Peyer's patch (tissue), 4 donors: Measurements from ENCODE around the gene AMBP.
A peak's percentile ranks its signal among the peaks of the same experiment; 100 is the strongest.

Source experiments
- POLR2A ChIP-seq, 2 donors: fragments of 450-650 bp; IDR thresholded peaks; one replicate each; pipeline ENCODE4 v1.5.1; 2017; ENCODE audit warnings: antibody characterized with exemption in 2 of 2, mild to moderate bottlenecking in 2 of 2, moderate library complexity in 2 of 2
- TF ChIP-seq, protein P1 (sequence below), 6 experiments: fragments of 450-650 bp in 4 of 6; fragments of 200-600 bp in 2 of 6; sonication (generic) in 1 of 6; IDR thresholded peaks; one replicate each; pipeline ENCODE4 v1.5.1; 2017 to 2019; ENCODE audit warnings: antibody characterized with exemption in 6 of 6, mild to moderate bottlenecking in 3 of 6, moderate library complexity in 1 of 6

DNA sequence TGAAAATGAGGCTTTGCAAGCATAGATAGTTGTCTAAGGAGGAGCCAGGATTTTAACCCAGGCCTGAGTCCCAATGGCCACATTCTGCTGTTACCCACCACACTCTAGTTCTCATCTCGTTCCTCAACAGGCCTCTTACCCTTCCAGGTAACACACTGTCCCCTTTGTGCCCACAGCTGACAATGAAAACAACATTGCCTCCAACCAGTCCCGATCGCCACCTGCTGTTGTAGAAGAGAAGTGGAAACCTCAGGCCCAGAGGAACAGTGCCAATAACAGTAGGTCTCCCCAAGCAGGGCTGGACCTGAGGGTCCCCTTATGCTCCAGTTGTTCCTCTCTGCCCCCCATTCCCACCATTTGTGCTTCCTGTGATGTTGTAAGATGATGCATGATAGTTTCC is 30.4 kb downstream of the AMBP start:
- TF ChIP-seq, protein P1, sequence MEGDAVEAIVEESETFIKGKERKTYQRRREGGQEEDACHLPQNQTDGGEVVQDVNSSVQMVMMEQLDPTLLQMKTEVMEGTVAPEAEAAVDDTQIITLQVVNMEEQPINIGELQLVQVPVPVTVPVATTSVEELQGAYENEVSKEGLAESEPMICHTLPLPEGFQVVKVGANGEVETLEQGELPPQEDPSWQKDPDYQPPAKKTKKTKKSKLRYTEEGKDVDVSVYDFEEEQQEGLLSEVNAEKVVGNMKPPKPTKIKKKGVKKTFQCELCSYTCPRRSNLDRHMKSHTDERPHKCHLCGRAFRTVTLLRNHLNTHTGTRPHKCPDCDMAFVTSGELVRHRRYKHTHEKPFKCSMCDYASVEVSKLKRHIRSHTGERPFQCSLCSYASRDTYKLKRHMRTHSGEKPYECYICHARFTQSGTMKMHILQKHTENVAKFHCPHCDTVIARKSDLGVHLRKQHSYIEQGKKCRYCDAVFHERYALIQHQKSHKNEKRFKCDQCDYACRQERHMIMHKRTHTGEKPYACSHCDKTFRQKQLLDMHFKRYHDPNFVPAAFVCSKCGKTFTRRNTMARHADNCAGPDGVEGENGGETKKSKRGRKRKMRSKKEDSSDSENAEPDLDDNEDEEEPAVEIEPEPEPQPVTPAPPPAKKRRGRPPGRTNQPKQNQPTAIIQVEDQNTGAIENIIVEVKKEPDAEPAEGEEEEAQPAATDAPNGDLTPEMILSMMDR (IDR thresholded peaks at IDR 0.05) = peak in 4 of 6 experiments; percentile 17 to 63 (median 60)
- TF ChIP-seq POLR2A (IDR thresholded peaks at IDR 0.05) = no peak
